Measurements from ENCODE around the gene FAM120A. TPM values are rescaled to one million over a fixed set of nuclear protein-coding genes. Genes with fewer than 3 reads are reported as not detected.

The FAM120A gene
- total RNA-seq, 1 donor from 2014 or later = 57.3 TPM

DNA sequence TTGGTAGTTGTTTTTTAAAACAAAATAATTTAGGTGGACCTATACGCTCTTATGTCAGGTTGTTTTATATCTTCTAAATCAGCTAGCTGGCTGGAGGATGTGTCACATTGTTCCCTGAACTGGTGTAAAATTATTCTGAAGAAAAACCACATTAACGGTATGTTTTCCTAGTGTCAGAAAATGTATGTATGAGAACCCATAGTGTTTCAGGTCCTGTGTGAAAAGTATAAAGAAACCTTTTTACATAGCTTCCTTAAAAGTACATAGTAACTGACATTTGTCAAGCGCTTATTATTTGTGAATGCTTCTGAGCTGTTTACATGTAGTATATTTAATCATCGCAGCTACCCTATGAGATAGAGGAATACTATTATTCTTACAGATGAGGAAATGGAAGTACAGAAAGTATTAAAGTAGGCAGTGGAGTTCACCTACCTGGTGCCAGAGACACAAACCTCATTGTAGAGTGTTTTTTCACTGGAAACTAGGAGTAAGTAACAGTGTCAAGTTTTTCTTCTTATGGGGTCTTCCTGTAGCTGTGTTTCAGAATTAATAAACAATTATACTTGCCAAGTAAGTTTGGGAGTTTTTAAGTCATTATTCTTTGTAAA, 12.3 kb downstream of the FAM120A start:
- Mint-ChIP-seq H3K9me3 (no peaks in the 10 kb centered on the region), H3K4me3 (no peak overlapping the region), H3K27me3 (ENCODE audit: low read depth) (no peaks in the 10 kb centered on the region), H3K4me1 (peaks cover 63% of the 10 kb centered on the region), H3K36me3 (ENCODE audit: low read depth) (no peaks in the 10 kb centered on the region), H3K27ac (ENCODE audit: unreplicated experiment) (no peak overlapping the region)
- no peak for DNase-seq (ENCODE audit: low read depth, low spot score)
- TF ChIP-seq, protein P1, sequence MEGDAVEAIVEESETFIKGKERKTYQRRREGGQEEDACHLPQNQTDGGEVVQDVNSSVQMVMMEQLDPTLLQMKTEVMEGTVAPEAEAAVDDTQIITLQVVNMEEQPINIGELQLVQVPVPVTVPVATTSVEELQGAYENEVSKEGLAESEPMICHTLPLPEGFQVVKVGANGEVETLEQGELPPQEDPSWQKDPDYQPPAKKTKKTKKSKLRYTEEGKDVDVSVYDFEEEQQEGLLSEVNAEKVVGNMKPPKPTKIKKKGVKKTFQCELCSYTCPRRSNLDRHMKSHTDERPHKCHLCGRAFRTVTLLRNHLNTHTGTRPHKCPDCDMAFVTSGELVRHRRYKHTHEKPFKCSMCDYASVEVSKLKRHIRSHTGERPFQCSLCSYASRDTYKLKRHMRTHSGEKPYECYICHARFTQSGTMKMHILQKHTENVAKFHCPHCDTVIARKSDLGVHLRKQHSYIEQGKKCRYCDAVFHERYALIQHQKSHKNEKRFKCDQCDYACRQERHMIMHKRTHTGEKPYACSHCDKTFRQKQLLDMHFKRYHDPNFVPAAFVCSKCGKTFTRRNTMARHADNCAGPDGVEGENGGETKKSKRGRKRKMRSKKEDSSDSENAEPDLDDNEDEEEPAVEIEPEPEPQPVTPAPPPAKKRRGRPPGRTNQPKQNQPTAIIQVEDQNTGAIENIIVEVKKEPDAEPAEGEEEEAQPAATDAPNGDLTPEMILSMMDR (conservative IDR thresholded peaks at IDR 0.05) = no peak

DNA sequence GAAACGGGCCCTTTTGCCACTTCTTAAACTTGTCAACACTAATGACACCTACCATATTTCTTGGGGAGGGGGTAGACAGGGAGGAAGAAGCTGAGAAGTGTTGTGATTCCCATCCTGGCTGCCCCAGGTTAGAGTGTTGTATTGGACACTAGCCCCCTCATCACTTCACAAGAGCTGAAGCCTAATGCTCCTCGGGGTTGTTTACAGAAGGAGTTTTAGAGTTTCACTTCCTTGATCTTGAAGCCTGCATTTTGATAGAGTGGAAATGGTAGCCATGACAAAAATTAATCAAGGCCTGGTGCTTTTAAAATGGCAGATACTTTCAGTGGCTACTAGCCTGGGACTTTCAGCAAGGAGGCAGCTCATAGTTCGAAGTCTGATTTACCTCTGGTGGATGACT, 12.9 kb downstream of the FAM120A start:
- no peak for DNase-seq (ENCODE audit: low read depth, low spot score)
- Mint-ChIP-seq H3K4me1 (peaks cover 62% of the 10 kb centered on the region), H3K27me3 (ENCODE audit: low read depth) (no peaks in the 10 kb centered on the region), H3K36me3 (ENCODE audit: low read depth) (no peaks in the 10 kb centered on the region), H3K27ac (ENCODE audit: unreplicated experiment) (peak overlapping the region; percentile 23), H3K9me3 (no peaks in the 10 kb centered on the region), H3K4me3 (no peak overlapping the region)
- TF ChIP-seq, protein P1 (conservative IDR thresholded peaks at IDR 0.05) = no peak

DNA sequence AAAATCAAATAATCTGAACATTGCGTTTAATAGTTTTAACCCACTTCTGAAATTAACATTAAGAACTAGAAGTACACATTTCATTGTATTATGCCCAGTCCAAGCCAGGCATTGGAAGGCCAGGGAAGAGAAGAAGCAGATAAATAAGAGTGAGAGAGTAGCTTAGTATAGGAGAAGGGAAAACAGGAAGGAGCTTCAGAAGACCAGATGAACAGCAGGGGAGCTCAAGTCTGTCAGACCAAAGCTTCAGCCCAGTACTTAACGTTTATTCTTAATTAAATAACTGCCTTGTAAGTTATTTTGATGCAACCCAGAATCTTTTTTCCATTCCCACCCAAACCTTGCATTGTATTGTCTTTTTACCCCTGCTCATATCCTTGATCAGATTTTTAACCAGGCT, 13.4 kb downstream of the FAM120A start:
- Mint-ChIP-seq H3K27me3 (ENCODE audit: low read depth) (no peaks in the 10 kb centered on the region), H3K27ac (ENCODE audit: unreplicated experiment) (no peak overlapping the region), H3K9me3 (no peaks in the 10 kb centered on the region), H3K4me1 (peaks cover 57% of the 10 kb centered on the region), H3K4me3 (no peak overlapping the region), H3K36me3 (ENCODE audit: low read depth) (no peaks in the 10 kb centered on the region)
- TF ChIP-seq, protein P1 (conservative IDR thresholded peaks at IDR 0.05) = no peak
- DNase-seq (ENCODE audit: low read depth, low spot score) = no peak

DNA sequence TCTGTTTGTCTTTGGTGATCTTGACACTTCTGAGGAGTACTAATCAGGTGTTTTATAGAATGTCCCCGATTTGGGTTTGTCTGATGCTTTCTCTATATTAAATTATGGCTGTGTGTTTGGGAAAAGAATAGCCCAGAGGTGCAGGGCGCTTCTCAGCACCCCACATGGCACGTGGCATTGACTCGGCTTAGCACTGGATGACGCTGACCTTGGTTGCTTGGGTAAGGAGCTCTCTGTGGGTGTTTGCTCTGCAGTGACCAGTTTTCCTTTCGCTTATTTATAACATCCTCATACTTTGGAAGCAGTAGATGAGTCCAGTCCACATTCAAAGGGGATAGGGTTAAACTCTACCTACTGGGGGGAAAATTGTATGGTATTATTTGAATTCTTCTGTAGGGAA, 14.4 kb downstream of the FAM120A start:
- no peak overlapping the region for H3K4me3 Mint-ChIP-seq
- peaks cover 61% of the 10 kb centered on the region for H3K4me1 Mint-ChIP-seq
- H3K27ac Mint-ChIP-seq (ENCODE audit: unreplicated experiment) = no peak overlapping the region
- H3K27me3 Mint-ChIP-seq (ENCODE audit: low read depth) = no peaks in the 10 kb centered on the region
- H3K9me3 Mint-ChIP-seq = no peaks in the 10 kb centered on the region
- DNase-seq (ENCODE audit: low read depth, low spot score) = no peak
- no peaks in the 10 kb centered on the region for H3K36me3 Mint-ChIP-seq (ENCODE audit: low read depth)
- TF ChIP-seq, protein P1 (conservative IDR thresholded peaks at IDR 0.05) = no peak

DNA sequence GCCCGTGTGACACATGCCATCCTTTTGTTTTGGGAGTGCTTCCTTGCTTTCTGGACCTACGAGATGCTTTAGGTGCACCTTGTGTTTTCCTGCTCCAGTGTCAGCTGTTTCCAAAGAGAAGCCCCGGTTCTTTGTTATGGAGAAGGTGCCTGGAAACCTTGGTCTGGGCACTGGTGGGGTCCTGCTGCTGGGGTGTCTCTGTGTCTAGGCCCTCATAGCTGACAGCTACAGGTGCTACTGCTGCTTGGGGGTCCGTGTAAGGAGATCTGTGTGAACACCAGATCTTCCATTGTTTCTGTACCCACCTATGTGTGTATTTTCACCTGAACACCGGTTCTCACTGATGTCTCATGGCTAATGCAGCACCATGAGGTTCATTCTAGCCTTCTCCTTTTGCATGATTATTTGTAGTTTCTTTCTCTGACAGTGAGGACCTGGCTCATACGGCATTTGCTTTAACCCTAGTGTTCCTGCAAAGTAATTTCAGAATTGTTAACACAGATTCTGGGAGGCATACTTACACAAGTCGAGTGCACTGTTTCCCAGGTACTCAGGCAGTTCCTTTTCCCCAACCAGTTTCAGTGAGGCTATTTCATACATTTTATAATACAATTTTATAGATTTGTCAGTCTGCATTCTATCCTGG, 15.1 kb downstream of the FAM120A start:
- H3K27me3 Mint-ChIP-seq (ENCODE audit: low read depth) = no peaks in the 10 kb centered on the region
- TF ChIP-seq, protein P1 (conservative IDR thresholded peaks at IDR 0.05) = no peak
- DNase-seq (ENCODE audit: low read depth, low spot score) = no peak
- H3K9me3 Mint-ChIP-seq = no peaks in the 10 kb centered on the region
- H3K36me3 Mint-ChIP-seq (ENCODE audit: low read depth) = no peaks in the 10 kb centered on the region
- no peak overlapping the region for H3K4me3 Mint-ChIP-seq
- H3K4me1 Mint-ChIP-seq = peaks cover 57% of the 10 kb centered on the region
- H3K27ac Mint-ChIP-seq (ENCODE audit: unreplicated experiment) = peak overlapping the region; percentile 91
